Measurements from ENCODE around the gene KRTAP9-3. TPM values are rescaled to one million over a fixed set of nuclear protein-coding genes. Genes with fewer than 3 reads are reported as not detected.

KRTAP9-3 gene
- total and polyA plus RNA-seq, 2 of the 8 experiments (the other 6 are each of a cell fraction or from before 2014, with no cell fraction given): not detected

DNA sequence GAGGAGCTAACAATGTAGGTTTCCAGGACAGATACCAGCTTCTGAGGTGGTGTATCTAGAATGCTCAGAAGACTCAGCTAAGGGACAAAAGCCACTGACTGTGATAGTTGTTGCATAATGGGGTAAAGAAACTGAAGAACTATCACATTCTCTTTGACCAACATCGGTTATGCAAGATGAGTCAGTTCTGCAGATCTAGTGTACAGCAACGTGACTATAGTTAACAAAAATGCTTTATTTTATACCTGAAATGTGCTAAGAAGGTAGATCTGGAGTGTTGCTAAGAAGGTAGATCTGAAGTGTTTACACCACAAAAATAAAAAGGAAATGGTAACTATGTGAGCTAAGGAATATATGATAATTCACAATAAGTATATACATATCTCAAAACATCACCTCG, 35.5 kb downstream of the KRTAP9-3 start:
- no peaks in the 10 kb centered on the region for H3K9me3 ChIP-seq (ENCODE audit: insufficient read depth in 2 of 2, low read depth in 1 of 2, low read length in 1 of 2)
- H3K36me3 ChIP-seq (ENCODE audit: control insufficient read depth in 2 of 4, insufficient read depth in 4 of 4, low read length in 3 of 4): no peaks in the 10 kb centered on the region
- H2BK15ac ChIP-seq (ENCODE audit: low read length): no peak overlapping the region
- no peak overlapping the region for H3K9ac ChIP-seq (replicated peaks in 1 of 4; ENCODE audit: extremely low read depth in 1 of 4, low read depth in 3 of 4, low read length in 3 of 4)
- H3K23ac ChIP-seq (ENCODE audit: insufficient read length): no peak overlapping the region
- CTCF ChIA-PET (ENCODE audit: partially characterized antibody): no interaction called here
- no peak overlapping the region for H2AFZ ChIP-seq (ENCODE audit: low read length)
- H3K27me3 ChIP-seq (replicated peaks in 1 of 4; ENCODE audit: control insufficient read depth in 3 of 4, extremely low read depth in 1 of 4, insufficient read depth in 3 of 4, low read length in 3 of 4): no peaks in the 10 kb centered on the region
- H2BK5ac ChIP-seq (ENCODE audit: low read depth, low read length): no peak overlapping the region
- H3K23me2 ChIP-seq (ENCODE audit: low read depth, low read length): no peaks in the 10 kb centered on the region
- no peaks in the 10 kb centered on the region for H3K4me1 ChIP-seq (replicated peaks in 1 of 4; ENCODE audit: control insufficient read depth in 3 of 4, insufficient read depth in 4 of 4, low read length in 3 of 4)
- no peak overlapping the region for H4K5ac ChIP-seq (ENCODE audit: insufficient read length, low read depth, low read length)
- H3K79me1 ChIP-seq (ENCODE audit: low read depth, low read length): no peaks in the 10 kb centered on the region
- no peak overlapping the region for H3K56ac ChIP-seq (replicated peaks; ENCODE audit: insufficient read length, low read depth, low read length)
- no peak overlapping the region for H2BK12ac ChIP-seq (ENCODE audit: low read depth, low read length)
- no peaks in the 10 kb centered on the region for H3K79me2 ChIP-seq (ENCODE audit: control insufficient read depth in 1 of 2, insufficient read depth in 2 of 2, low read length in 2 of 2)
- no peak overlapping the region for H2BK120ac ChIP-seq (replicated peaks; ENCODE audit: low read depth, low read length)
- FAIRE-seq (no peak), DNase-seq (ENCODE audit: low read depth in 1 of 2, low spot score in 2 of 2) (no peak)
- H4K91ac ChIP-seq (replicated peaks; ENCODE audit: insufficient read length, low read length): no peak overlapping the region
- H3K4ac ChIP-seq (replicated peaks; ENCODE audit: insufficient read length, low read depth, low read length): no peak overlapping the region
- no peak overlapping the region for H3K4me2 ChIP-seq (ENCODE audit: insufficient read depth in 1 of 2, low read depth in 2 of 2, low read length in 2 of 2)
- no peak overlapping the region for H3K14ac ChIP-seq (ENCODE audit: insufficient read length)
- no peak overlapping the region for H3K18ac ChIP-seq (ENCODE audit: extremely low read depth, low read length)
- H4K20me1 ChIP-seq (replicated peaks in 1 of 2; ENCODE audit: control insufficient read depth in 1 of 2, insufficient read depth in 2 of 2, low read length in 2 of 2): no peaks in the 10 kb centered on the region
- POLR2A ChIA-PET (ENCODE audit: partially characterized antibody): no interaction called here
- H2BK20ac ChIP-seq (ENCODE audit: low read length): no peak overlapping the region
- H3K4me3 ChIP-seq (ENCODE audit: extremely low read depth in 1 of 4, insufficient read depth in 2 of 4, low read depth in 3 of 4, low read length in 4 of 4): no peak overlapping the region
- no peak overlapping the region for H2AK5ac ChIP-seq (ENCODE audit: low read depth, low read length)
- no CpG with 5 or more reads among the region's 3 CpGs for WGBS, 2 experiments (ENCODE audit: extremely low coverage in 1 of 2, insufficient coverage in 1 of 2, insufficient read length in 1 of 2, insufficient replicate concordance in 2 of 2, low coverage in 1 of 2, low lambda C conversion rate in 2 of 2, missing lambda C conversion rate in 1 of 2)
- no peak overlapping the region for H3K27ac ChIP-seq (ENCODE audit: low read depth, low read length)
- no peak overlapping the region for H4K8ac ChIP-seq (ENCODE audit: extremely low read depth, insufficient read depth, low read length)
- TF ChIP-seq ZNF274 (IDR thresholded peaks at IDR 0.05; ENCODE audit: borderline replicate concordance, extremely low read depth, low read length) (no peak), BRCA1 (IDR thresholded peaks at IDR 0.05; ENCODE audit: low read depth, low read length) (no peak), JUND (IDR thresholded peaks at IDR 0.05; ENCODE audit: low read length) (no peak), SIRT6 (IDR thresholded peaks at IDR 0.05; ENCODE audit: low read length) (no peak), SIN3A (conservative IDR thresholded peaks at IDR 0.05 in 1 of 2, IDR thresholded peaks at IDR 0.05 in 1 of 2; ENCODE audit: low read depth in 1 of 2, low read length in 2 of 2) (no peak), CBX5 (IDR thresholded peaks at IDR 0.05; ENCODE audit: low read depth, low read length) (no peak)
- TF ChIP-seq, protein P1, sequence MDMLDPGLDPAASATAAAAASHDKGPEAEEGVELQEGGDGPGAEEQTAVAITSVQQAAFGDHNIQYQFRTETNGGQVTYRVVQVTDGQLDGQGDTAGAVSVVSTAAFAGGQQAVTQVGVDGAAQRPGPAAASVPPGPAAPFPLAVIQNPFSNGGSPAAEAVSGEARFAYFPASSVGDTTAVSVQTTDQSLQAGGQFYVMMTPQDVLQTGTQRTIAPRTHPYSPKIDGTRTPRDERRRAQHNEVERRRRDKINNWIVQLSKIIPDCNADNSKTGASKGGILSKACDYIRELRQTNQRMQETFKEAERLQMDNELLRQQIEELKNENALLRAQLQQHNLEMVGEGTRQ (IDR thresholded peaks at IDR 0.05; ENCODE audit: low read length): no peak
